GM12878 (cell line): ENCODE data around the gene HHIP. TPM values are rescaled to one million over a fixed set of nuclear protein-coding genes. Genes with fewer than 3 reads are reported as not detected.
A peak's percentile ranks its signal among the peaks of the same experiment; 100 is the strongest.

Experiments used
- BCL11A ChIP-seq: IDR thresholded peaks from 2 replicates; pipeline ENCODE4 v1.6.1; 2011; ENCODE audit warnings: low read depth, low read length
- BRCA1 ChIP-seq: IDR thresholded peaks from 2 replicates; pipeline ENCODE4 v1.6.1; 2011; ENCODE audit warnings: low read depth, low read length, improper control_type of control experiment
- CBX5 ChIP-seq: sonication (generic); IDR thresholded peaks from 2 replicates; pipeline ENCODE4 v1.6.1; 2016; ENCODE audit warnings: low read depth, moderate library complexity, mild to moderate bottlenecking, inconsistent platforms
- CEBPB ChIP-seq, 2 experiments: fragments of 150-350 bp in 1 of 2; IDR thresholded peaks; 2 replicates each; pipeline ENCODE4 v1.6.1; 2012 to 2014; ENCODE audit warnings: low read depth in 2 of 2, low read length in 2 of 2, borderline replicate concordance in 1 of 2, inconsistent platforms in 1 of 2
- CREM ChIP-seq: IDR thresholded peaks from 2 replicates; pipeline ENCODE4 v1.6.1; 2014; ENCODE audit warnings: antibody characterized with exemption, low read depth
- EP300 ChIP-seq, 2 experiments: fragments of 150-350 bp in 1 of 2; IDR thresholded peaks; 2 replicates each; pipeline ENCODE4 v1.6.1; 2011 to 2012; ENCODE audit warnings: low read depth in 2 of 2, low read length in 2 of 2, borderline replicate concordance in 1 of 2, improper control_type of control experiment in 1 of 2, inconsistent platforms in 1 of 2; ENCODE audit not compliant: control insufficient read depth in 1 of 2
- FOS ChIP-seq: IDR thresholded peaks from 3 replicates; pipeline ENCODE4 v1.6.1; 2011; ENCODE audit warnings: borderline replicate concordance; ENCODE audit not compliant: insufficient read length; ENCODE audit errors: extremely low read depth
- HDAC6 ChIP-seq: fragments of 200-600 bp; sonication (generic); IDR thresholded peaks from one replicate; pipeline ENCODE4 v1.8.0; 2017; ENCODE audit warnings: antibody characterized with exemption; ENCODE audit not compliant: unreplicated experiment
- IKZF1 ChIP-seq: fragments of 450-650 bp; conservative IDR thresholded peaks from 2 replicates; pipeline ENCODE4 v1.6.1; 2017; ENCODE audit warnings: antibody characterized with exemption, mild to moderate bottlenecking
- NR2C2 ChIP-seq: IDR thresholded peaks from 2 replicates; pipeline ENCODE4 v1.6.1; 2011; ENCODE audit warnings: borderline replicate concordance, low read depth; ENCODE audit not compliant: control insufficient read depth, insufficient read length
- RAD21 ChIP-seq: IDR thresholded peaks from 2 replicates; pipeline ENCODE4 v1.6.1; 2011; ENCODE audit warnings: mild to moderate bottlenecking, low read depth, low read length, moderate library complexity; ENCODE audit not compliant: insufficient read depth
- SIX5 ChIP-seq: IDR thresholded peaks from 2 replicates; pipeline ENCODE4 v1.6.1; 2011; ENCODE audit warnings: mild to moderate bottlenecking, low read depth, low read length, moderate library complexity; ENCODE audit not compliant: severe bottlenecking
- SMARCA5 ChIP-seq: fragments of 450-650 bp; IDR thresholded peaks from 2 replicates; pipeline ENCODE4 v1.6.1; 2017; ENCODE audit warnings: mild to moderate bottlenecking
- STAT1 ChIP-seq: fragments of 450-650 bp; conservative IDR thresholded peaks from 2 replicates; pipeline ENCODE4 v1.6.1; 2014; ENCODE audit warnings: antibody characterized with exemption, mild to moderate bottlenecking
- STAT3 ChIP-seq: IDR thresholded peaks from 2 replicates; pipeline ENCODE4 v1.6.1; 2011; ENCODE audit warnings: low read depth, low read length, improper control_type of control experiment
- TCF7 ChIP-seq: IDR thresholded peaks from 2 replicates; pipeline ENCODE4 v1.6.1; 2014; ENCODE audit warnings: antibody characterized with exemption, borderline replicate concordance
- YY1 ChIP-seq: IDR thresholded peaks from 2 replicates; pipeline ENCODE4 v1.6.1; 2011; ENCODE audit warnings: low read depth, mild to moderate bottlenecking, low read length
- ZNF274 ChIP-seq: IDR thresholded peaks from one replicate; pipeline ENCODE4 v1.8.0; 2011; ENCODE audit not compliant: insufficient read length, insufficient read depth
- ZNF622 ChIP-seq: fragments of 450-650 bp; IDR thresholded peaks from 2 replicates; pipeline ENCODE4 v1.6.1; 2017; ENCODE audit warnings: mild to moderate bottlenecking, inconsistent platforms
- polyA plus RNA-seq, 11 experiments: library from polyadenylated mRNA; depleted of rRNA in 4 of 11; unstranded in 6 of 11; stranded (reverse) in 5 of 11; fragments of >200 nt; fragmentation: Nextera tagmentation in 4 of 11; fragmentation: Illumina TruSeq in 1 of 11; extraction: Ambion mirVana in 4 of 11; extraction: Trizol in 1 of 11; gene quantifications; 1 replicate in 1 of 11; 2 replicates in 10 of 11; pipeline versions ENCODE4 v1.2.1 to v1.2.3, GENCODE V29; 2011 to 2016; ENCODE audit warnings: inconsistent platforms in 2 of 11, missing spikeins in 2 of 11, low read depth in 1 of 11
- total RNA-seq, 4 experiments: library from RNA; depleted of rRNA in 3 of 4; stranded (reverse); fragments of >200 nt in 3 of 4; fragmentation: Illumina TruSeq in 1 of 4; extraction: Trizol in 1 of 4; gene quantifications; 2 replicates each; pipeline versions ENCODE4 v1.2.1 to v1.2.3, GENCODE V29; 2013 to 2021
- TF ChIP-seq, protein P1 (sequence below): fragments of 450-650 bp; IDR thresholded peaks from 2 replicates; pipeline ENCODE4 v1.6.1; 2016; ENCODE audit warnings: mild to moderate bottlenecking
- TF ChIP-seq, protein P2 (sequence below): fragments of 450-650 bp; IDR thresholded peaks from 2 replicates; pipeline ENCODE4 v1.6.1; 2017; ENCODE audit warnings: antibody characterized with exemption, mild to moderate bottlenecking, moderate library complexity
- TF ChIP-seq, protein P3 (sequence below): fragments of 450-650 bp; IDR thresholded peaks from 2 replicates; pipeline ENCODE4 v1.6.1; 2016; ENCODE audit warnings: mild to moderate bottlenecking
- TF ChIP-seq, protein P4 (sequence below), 3 experiments: IDR thresholded peaks in 2 of 3; conservative IDR thresholded peaks in 1 of 3; 2 replicates each; pipeline ENCODE4 v1.5.1; 2011; ENCODE audit warnings: low read depth in 3 of 3, low read length in 3 of 3, mild to moderate bottlenecking in 3 of 3, control low read depth in 2 of 3, moderate library complexity in 2 of 3, inconsistent platforms in 1 of 3, mixed read lengths in 1 of 3; ENCODE audit not compliant: control insufficient read depth in 2 of 3, insufficient read depth in 1 of 3; ENCODE audit errors: extremely low read depth in 1 of 3

Gene HHIP
- total and polyA plus RNA-seq, 10 of the 15 experiments (the other 5 are each of a cell fraction or from before 2014, with no cell fraction given) = 0.06 to 0.56 (median 0.24) TPM; not detected in 1

DNA sequence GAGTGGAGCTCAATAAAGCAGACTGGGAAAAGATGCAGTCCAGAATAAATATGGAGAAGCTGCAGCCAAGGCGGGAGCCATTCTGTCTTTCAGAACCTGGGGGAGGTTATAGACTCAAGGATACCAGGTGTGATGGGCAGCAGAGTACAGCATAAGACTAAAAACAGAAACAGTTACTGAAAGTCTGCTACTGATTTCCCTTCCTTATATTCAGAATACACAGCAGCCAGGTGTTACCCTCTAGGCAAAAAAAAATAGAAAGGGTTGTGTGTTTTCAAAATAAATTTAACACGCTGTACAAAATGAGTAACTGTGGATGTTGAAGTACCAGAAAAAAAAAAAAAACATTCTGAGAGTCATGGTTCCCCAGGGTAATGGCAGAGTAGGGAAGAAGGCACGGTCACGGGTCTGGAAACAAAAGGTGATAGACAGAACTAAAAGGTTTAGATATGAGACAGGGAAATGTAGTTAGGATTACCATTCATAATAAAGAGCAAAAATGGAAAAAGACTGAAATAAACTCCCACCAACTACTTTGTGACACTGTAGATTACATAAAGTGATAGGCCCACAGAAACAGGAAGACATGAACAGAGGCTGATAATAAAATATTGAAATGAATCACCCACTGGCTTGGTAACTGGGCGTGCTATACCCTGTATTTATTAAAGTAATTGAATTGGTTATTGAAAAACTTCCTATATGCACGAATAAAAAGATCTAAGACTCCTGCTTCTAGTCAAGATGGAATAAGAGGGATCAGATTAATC is 10.8 kb upstream of the HHIP start (continued):
- TF ChIP-seq RAD21 = 0 out of 2 replicates have a peak, but pooled peaks have one; percentile 6
- TF ChIP-seq YY1 = no peak
- TF ChIP-seq BCL11A = no peak
- TF ChIP-seq HDAC6 = no peak
- no peak for TF ChIP-seq SMARCA5
- TF ChIP-seq, protein P1, sequence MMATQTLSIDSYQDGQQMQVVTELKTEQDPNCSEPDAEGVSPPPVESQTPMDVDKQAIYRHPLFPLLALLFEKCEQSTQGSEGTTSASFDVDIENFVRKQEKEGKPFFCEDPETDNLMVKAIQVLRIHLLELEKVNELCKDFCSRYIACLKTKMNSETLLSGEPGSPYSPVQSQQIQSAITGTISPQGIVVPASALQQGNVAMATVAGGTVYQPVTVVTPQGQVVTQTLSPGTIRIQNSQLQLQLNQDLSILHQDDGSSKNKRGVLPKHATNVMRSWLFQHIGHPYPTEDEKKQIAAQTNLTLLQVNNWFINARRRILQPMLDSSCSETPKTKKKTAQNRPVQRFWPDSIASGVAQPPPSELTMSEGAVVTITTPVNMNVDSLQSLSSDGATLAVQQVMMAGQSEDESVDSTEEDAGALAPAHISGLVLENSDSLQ = peak; percentile 46; the same call in 1 of the 2 replicates
- TF ChIP-seq, protein P2, sequence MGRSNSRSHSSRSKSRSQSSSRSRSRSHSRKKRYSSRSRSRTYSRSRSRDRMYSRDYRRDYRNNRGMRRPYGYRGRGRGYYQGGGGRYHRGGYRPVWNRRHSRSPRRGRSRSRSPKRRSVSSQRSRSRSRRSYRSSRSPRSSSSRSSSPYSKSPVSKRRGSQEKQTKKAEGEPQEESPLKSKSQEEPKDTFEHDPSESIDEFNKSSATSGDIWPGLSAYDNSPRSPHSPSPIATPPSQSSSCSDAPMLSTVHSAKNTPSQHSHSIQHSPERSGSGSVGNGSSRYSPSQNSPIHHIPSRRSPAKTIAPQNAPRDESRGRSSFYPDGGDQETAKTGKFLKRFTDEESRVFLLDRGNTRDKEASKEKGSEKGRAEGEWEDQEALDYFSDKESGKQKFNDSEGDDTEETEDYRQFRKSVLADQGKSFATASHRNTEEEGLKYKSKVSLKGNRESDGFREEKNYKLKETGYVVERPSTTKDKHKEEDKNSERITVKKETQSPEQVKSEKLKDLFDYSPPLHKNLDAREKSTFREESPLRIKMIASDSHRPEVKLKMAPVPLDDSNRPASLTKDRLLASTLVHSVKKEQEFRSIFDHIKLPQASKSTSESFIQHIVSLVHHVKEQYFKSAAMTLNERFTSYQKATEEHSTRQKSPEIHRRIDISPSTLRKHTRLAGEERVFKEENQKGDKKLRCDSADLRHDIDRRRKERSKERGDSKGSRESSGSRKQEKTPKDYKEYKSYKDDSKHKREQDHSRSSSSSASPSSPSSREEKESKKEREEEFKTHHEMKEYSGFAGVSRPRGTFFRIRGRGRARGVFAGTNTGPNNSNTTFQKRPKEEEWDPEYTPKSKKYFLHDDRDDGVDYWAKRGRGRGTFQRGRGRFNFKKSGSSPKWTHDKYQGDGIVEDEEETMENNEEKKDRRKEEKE = no peak
- TF ChIP-seq BRCA1 = no peak
- TF ChIP-seq NR2C2 = no peak
- TF ChIP-seq, protein P3, sequence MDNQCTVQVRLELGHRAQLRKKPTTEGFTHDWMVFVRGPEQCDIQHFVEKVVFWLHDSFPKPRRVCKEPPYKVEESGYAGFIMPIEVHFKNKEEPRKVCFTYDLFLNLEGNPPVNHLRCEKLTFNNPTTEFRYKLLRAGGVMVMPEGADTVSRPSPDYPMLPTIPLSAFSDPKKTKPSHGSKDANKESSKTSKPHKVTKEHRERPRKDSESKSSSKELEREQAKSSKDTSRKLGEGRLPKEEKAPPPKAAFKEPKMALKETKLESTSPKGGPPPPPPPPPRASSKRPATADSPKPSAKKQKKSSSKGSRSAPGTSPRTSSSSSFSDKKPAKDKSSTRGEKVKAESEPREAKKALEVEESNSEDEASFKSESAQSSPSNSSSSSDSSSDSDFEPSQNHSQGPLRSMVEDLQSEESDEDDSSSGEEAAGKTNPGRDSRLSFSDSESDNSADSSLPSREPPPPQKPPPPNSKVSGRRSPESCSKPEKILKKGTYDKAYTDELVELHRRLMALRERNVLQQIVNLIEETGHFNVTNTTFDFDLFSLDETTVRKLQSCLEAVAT = no peak
- TF ChIP-seq, protein P4, sequence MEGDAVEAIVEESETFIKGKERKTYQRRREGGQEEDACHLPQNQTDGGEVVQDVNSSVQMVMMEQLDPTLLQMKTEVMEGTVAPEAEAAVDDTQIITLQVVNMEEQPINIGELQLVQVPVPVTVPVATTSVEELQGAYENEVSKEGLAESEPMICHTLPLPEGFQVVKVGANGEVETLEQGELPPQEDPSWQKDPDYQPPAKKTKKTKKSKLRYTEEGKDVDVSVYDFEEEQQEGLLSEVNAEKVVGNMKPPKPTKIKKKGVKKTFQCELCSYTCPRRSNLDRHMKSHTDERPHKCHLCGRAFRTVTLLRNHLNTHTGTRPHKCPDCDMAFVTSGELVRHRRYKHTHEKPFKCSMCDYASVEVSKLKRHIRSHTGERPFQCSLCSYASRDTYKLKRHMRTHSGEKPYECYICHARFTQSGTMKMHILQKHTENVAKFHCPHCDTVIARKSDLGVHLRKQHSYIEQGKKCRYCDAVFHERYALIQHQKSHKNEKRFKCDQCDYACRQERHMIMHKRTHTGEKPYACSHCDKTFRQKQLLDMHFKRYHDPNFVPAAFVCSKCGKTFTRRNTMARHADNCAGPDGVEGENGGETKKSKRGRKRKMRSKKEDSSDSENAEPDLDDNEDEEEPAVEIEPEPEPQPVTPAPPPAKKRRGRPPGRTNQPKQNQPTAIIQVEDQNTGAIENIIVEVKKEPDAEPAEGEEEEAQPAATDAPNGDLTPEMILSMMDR (IDR thresholded peaks at IDR 0.05 in 2 of 3, conservative IDR thresholded peaks at IDR 0.05 in 1 of 3; ENCODE audit: control insufficient read depth in 2 of 3, extremely low read depth in 1 of 3, insufficient read depth in 1 of 3, low read depth in 3 of 3, low read length in 3 of 3) = no peak
- no peak for TF ChIP-seq ZNF622
- TF ChIP-seq CBX5 = no peak
- TF ChIP-seq CREM = peak; percentile 17; the same call in 1 of the 2 replicates
- 0 out of 4 replicates have a peak, but pooled peaks of 1 of the 2 experiments have one; percentile 34 for TF ChIP-seq EP300 (IDR thresholded peaks at IDR 0.05; ENCODE audit: borderline replicate concordance in 1 of 2, control insufficient read depth in 1 of 2, low read depth in 2 of 2, low read length in 2 of 2)
- no peak for TF ChIP-seq SIX5
- TF ChIP-seq IKZF1 = no peak
- no peak for TF ChIP-seq STAT1
- TF ChIP-seq TCF7 = no peak
- no peak for TF ChIP-seq CEBPB (IDR thresholded peaks at IDR 0.05; ENCODE audit: borderline replicate concordance in 1 of 2, low read depth in 2 of 2, low read length in 2 of 2)
- TF ChIP-seq ZNF274 = no peak
- no peak for TF ChIP-seq STAT3
- TF ChIP-seq FOS = no peak
